HepG2 (cell line): ENCODE data around the gene TREML1.

Experiments
- ARID2 ChIP-seq: sonication (generic); formaldehyde crosslinking; IDR thresholded peaks from 2 replicates; pipeline ENCODE4 v1.8.1; 2022; ENCODE audit warnings: mild to moderate bottlenecking, missing genetic modification reagents, borderline replicate concordance
- DPF2 ChIP-seq: sonication (generic); formaldehyde crosslinking; IDR thresholded peaks from 2 replicates; pipeline ENCODE4 v1.4.0; 2020; ENCODE audit warnings: mild to moderate bottlenecking, low read depth, missing genetic modification reagents, borderline replicate concordance
- POLR2A ChIP-seq, 2 experiments: IDR thresholded peaks; 2 replicates each; pipeline ENCODE4 v1.6.1; 2011; ENCODE audit warnings: low read depth in 2 of 2, low read length in 2 of 2, mild to moderate bottlenecking in 1 of 2, moderate library complexity in 1 of 2; ENCODE audit not compliant: insufficient read depth in 1 of 2
- SIX1 ChIP-seq: sonication (generic); formaldehyde crosslinking; IDR thresholded peaks from 2 replicates; pipeline ENCODE4 v1.4.0; 2020; ENCODE audit warnings: missing genetic modification reagents, borderline replicate concordance
- ZNF230 ChIP-seq: sonication (generic); formaldehyde crosslinking; IDR thresholded peaks from 2 replicates; pipeline ENCODE4 v1.4.0; 2020; ENCODE audit warnings: mild to moderate bottlenecking, missing genetic modification reagents
- TF ChIP-seq, protein P1 (sequence below): sonication (generic); formaldehyde crosslinking; IDR thresholded peaks from 2 replicates; pipeline ENCODE4 v1.5.0; 2020; ENCODE audit warnings: mild to moderate bottlenecking, missing genetic modification reagents, borderline replicate concordance
- TF ChIP-seq, protein P2 (sequence below): sonication (generic); formaldehyde crosslinking; IDR thresholded peaks from 2 replicates; pipeline ENCODE4 v1.5.0; 2020; ENCODE audit warnings: missing genetic modification reagents, mild to moderate bottlenecking, borderline replicate concordance
- TF ChIP-seq, protein P3 (sequence below): sonication (generic); formaldehyde crosslinking; IDR thresholded peaks from 2 replicates; pipeline ENCODE4 v1.5.0; 2020; ENCODE audit warnings: missing genetic modification reagents
- TF ChIP-seq, protein P4 (sequence below): sonication (generic); formaldehyde crosslinking; IDR thresholded peaks from 2 replicates; pipeline ENCODE4 v1.5.0; 2020; ENCODE audit warnings: mild to moderate bottlenecking, missing genetic modification reagents, moderate library complexity

DNA sequence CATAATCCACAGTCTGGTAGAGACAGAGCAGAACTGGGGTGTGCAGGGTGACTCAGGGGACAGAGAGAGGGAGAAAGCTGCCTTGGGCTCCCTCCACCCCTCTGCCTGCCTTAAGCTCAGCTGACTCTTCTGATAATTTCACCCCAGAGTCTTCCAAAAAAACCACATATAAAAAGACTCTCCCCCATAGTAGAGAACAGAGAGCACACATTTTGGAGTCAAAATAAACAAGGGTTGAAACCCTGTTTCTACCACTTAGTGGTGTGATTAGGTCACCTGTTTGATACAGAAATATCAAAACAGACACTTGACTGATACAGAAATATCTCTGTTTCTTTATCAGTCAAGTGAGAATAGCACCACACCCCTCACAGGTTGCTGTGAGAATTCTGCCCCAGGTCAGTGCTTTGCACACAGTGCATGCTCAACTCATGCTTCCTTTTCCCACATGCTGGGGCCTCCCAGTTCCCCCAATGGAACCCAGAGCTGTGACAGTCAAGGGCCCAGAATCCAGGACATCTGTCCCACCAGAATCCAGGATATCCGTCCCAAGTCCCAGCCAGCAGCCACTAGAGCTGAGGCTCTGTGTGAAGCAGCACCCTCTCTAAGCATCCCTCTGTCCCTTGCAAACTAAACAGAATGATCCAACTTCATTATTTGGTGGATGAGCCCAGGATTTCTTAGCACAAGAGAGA, 45.6 kb upstream of the TREML1 start:
- TF ChIP-seq, protein P1, sequence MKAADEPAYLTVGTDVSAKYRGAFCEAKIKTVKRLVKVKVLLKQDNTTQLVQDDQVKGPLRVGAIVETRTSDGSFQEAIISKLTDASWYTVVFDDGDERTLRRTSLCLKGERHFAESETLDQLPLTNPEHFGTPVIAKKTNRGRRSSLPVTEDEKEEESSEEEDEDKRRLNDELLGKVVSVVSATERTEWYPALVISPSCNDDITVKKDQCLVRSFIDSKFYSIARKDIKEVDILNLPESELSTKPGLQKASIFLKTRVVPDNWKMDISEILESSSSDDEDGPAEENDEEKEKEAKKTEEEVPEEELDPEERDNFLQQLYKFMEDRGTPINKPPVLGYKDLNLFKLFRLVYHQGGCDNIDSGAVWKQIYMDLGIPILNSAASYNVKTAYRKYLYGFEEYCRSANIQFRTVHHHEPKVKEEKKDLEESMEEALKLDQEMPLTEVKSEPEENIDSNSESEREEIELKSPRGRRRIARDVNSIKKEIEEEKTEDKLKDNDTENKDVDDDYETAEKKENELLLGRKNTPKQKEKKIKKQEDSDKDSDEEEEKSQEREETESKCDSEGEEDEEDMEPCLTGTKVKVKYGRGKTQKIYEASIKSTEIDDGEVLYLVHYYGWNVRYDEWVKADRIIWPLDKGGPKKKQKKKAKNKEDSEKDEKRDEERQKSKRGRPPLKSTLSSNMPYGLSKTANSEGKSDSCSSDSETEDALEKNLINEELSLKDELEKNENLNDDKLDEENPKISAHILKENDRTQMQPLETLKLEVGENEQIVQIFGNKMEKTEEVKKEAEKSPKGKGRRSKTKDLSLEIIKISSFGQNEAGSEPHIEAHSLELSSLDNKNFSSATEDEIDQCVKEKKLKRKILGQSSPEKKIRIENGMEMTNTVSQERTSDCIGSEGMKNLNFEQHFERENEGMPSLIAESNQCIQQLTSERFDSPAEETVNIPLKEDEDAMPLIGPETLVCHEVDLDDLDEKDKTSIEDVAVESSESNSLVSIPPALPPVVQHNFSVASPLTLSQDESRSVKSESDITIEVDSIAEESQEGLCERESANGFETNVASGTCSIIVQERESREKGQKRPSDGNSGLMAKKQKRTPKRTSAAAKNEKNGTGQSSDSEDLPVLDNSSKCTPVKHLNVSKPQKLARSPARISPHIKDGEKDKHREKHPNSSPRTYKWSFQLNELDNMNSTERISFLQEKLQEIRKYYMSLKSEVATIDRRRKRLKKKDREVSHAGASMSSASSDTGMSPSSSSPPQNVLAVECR (CRISPR knock-in tag), result no peak
- TF ChIP-seq SIX1 (CRISPR knock-in tag) (no peak), POLR2A (IDR thresholded peaks at IDR 0.05; ENCODE audit: insufficient read depth in 1 of 2, low read depth in 2 of 2, low read length in 2 of 2) (no peak), ARID2 (CRISPR knock-in tag) (no peak), DPF2 (CRISPR knock-in tag) (no peak), ZNF230 (CRISPR knock-in tag) (no peak)
- TF ChIP-seq, protein P2, sequence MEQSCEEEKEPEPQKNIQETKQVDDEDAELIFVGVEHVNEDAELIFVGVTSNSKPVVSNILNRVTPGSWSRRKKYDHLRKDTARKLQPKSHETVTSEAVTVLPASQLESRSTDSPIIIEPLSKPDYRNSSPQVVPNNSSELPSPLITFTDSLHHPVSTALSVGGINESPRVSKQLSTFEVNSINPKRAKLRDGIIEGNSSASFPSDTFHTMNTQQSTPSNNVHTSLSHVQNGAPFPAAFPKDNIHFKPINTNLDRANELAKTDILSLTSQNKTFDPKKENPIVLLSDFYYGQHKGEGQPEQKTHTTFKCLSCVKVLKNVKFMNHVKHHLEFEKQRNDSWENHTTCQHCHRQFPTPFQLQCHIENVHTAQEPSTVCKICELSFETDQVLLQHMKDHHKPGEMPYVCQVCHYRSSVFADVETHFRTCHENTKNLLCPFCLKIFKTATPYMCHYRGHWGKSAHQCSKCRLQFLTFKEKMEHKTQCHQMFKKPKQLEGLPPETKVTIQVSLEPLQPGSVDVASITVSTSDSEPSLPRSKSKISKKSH (CRISPR knock-in tag), result no peak
- TF ChIP-seq, protein P3, sequence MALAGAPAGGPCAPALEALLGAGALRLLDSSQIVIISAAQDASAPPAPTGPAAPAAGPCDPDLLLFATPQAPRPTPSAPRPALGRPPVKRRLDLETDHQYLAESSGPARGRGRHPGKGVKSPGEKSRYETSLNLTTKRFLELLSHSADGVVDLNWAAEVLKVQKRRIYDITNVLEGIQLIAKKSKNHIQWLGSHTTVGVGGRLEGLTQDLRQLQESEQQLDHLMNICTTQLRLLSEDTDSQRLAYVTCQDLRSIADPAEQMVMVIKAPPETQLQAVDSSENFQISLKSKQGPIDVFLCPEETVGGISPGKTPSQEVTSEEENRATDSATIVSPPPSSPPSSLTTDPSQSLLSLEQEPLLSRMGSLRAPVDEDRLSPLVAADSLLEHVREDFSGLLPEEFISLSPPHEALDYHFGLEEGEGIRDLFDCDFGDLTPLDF, result no peak
- TF ChIP-seq, protein P4, sequence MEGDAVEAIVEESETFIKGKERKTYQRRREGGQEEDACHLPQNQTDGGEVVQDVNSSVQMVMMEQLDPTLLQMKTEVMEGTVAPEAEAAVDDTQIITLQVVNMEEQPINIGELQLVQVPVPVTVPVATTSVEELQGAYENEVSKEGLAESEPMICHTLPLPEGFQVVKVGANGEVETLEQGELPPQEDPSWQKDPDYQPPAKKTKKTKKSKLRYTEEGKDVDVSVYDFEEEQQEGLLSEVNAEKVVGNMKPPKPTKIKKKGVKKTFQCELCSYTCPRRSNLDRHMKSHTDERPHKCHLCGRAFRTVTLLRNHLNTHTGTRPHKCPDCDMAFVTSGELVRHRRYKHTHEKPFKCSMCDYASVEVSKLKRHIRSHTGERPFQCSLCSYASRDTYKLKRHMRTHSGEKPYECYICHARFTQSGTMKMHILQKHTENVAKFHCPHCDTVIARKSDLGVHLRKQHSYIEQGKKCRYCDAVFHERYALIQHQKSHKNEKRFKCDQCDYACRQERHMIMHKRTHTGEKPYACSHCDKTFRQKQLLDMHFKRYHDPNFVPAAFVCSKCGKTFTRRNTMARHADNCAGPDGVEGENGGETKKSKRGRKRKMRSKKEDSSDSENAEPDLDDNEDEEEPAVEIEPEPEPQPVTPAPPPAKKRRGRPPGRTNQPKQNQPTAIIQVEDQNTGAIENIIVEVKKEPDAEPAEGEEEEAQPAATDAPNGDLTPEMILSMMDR (CRISPR knock-in tag), result no peak
